Right forelimb (tissue), 1 donor: Measurements from ENCODE around the gene COPS3.
A peak's percentile ranks its signal among the peaks of the same experiment; 100 is the strongest.

Experiments
- DNase-seq: peaks from one replicate; pipeline ENCODE4 v3.0.0-alpha.2; 2018

Gene COPS3

DNA sequence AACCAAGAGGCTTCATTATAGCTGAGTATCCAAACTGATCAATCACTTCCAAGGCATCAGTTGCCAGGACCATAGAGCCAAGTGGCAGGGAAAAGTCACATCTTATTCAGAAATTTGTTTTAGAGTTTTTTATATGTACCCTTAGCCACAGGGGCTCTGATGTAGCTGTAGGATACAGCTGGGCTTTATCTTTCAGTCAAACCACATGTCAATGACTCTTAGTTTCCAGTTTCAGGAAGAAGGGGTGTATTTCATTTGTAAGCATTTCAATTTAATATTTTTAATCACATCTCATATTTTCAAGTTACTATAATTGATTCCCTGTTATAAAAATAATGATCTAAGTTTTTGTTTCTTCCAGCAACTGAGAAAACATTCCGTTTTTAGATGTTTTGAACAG, 41.2 kb downstream of the COPS3 start:
- DNase-seq: no peak

DNA sequence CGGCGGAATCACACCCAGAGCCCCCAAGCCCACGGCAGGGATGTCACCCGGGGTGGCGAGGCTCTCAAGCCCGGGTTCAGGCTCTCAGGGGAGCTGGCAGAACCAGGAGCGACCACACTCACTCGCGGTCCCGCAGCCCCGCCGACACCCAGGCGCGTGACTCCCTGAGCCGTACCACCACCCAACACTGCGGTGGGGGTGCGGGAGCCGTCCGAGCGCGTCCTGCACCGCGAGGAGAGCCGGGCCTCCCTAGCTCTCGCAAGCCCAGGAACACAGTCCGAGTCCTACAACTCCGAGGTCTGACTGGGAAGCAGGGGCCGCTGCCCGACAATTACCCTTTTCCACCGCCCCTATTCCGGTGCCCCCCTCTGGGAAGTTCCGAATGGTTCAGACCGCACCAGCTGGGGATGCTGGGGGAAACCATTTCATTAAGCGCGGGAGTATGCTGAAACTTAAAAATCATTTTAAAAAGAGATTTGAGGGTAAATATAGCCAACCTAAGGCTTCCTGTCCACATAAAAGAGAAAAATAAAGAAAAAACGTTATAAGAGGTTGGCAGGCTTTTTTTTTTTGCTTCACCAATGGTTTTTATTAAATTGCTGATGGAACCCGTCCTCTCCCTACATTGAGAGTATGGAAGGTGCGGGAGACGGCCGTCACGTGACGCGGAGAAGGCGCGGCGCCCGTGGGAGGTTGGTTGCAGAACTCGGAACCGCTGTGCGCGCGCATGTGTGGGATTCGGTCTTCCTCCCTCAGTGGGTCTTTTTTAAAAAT, 43.8 kb downstream of the COPS3 start, which contains the start of gene FLCN:
Gene FLCN (minus strand): TSS at position 143 of the 774 bp plus-strand sequence. CDS start 9,031 bp downstream, outside the sequence.
- DNase-seq: peak; percentile 93

DNA sequence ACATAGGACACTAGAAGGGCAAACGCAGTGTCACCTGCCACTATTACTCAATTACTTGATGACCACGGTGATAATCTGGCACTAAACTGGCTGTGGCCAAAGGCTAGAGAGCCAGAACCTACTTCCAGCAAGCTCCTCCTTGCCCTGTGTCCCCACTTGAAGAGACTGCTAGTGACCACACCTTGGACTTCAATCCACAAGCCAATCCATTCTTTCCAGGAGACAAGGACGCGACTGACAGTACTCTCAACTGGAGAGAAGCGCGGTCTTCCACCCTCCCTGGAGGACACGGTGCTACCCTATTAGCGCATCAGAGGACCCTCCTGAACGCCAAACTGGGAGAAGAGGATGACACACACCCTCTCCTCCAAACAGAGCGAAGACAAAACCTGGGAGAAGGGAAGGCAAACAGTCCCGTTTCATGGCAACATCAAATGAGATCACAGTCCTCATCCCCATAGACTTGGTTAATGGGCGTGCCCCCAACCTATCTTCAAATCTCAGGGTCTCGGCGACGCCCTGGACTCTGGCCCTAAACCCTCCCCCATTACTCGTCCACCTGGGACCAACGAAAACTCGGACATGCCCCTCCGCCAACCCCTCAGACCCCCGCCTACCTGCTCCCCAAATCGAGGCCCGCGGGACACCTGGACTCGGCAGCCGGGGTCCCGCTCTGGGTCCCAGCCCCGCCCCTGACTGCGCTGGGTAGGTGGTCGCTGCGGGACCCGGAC, 44.6 kb downstream of the COPS3 start:
- no peak for DNase-seq

DNA sequence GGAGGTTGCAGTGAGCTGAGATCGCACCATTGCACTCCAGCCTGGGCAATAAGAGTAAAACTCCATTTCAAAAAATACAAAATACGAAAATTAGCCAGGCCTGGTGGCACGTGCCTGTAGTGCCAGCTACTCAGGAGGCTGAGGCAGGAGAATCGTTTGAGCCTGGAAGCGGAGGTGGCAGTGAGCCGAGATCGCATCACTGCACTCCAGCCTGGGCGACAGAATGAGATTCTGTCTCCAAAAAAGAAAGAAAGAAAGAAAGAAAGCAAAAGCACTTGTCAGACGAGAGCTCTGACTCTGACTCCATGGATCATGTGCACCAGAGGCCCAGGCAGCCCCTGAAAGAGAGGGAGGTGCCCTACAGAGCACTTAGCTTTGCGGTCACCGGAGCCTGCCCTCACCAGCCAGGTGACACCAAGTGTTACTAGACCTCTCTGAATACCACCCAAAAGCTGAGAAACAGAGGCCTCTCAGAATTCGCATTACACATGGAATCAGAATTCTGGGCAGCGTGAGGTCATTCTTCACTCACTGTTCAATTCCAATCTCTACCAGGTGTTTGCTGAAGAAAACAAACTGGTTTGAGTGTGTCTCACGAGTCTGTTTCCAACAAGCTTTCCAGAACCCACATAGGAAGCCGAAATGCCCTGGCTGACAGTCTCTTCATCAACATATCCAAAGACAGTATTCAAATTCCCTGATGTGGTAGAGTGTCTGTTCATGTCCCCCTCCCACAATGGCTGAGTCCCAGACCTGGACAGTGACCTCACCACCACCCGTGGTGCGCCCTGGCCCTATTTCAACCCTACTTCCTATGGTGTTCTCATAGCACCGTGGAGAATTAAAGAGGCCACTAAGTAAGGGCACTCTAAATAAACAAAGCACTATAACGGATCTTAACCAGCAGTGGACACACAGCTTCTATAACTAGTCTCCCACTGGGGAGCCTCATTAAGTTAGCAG, 45.6 kb downstream of the COPS3 start:
- DNase-seq: no peak

DNA sequence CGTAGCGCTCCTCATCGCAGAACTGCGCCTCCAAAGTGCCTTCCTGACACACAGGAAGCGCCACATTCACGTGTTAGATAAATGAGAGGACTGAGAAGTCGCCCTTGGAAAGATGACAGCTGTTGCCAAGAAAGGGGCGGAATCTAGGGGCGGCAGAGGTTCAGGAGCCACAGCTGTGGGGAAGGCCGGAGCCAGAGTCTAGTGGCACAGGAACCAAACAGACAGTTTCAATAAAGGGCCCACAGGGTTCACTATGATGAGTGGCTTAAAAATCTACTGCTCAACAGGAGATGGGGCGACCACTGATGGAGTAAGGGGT, 48.8 kb downstream of the COPS3 start:
- DNase-seq: no peak

DNA sequence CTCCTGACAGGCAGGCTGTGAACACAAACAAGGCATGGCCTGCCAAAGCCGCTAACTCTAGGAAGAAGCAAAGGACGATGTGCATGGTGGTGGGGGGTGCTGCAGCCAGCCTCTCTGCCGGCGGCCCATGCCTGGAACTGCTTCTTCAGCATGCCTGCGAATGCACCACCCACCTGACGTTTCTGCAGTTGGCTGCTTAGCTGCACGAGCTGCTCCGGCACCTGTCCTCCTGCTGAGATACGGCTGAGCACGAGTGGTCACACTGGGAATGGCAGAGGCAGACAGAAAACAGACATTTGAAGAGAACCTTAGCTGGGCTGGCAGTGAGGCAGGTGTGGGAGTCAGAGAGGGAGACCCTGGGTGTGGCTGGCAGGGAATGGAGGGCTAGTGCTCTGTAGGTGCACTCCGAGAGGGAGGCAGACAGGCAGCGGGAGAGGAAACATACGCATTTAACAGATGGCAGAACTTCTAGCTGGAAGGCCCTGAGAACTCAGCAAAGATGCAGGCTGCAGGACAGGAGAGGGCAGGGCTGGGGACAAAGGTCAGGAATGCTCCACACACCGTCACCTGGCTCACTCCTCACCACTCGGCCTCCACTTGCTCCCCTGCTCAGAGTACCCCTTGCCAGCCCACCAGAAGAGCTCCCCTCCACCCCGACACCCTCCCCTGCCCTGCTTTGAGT, 49.3 kb downstream of the COPS3 start:
- DNase-seq: no peak

DNA sequence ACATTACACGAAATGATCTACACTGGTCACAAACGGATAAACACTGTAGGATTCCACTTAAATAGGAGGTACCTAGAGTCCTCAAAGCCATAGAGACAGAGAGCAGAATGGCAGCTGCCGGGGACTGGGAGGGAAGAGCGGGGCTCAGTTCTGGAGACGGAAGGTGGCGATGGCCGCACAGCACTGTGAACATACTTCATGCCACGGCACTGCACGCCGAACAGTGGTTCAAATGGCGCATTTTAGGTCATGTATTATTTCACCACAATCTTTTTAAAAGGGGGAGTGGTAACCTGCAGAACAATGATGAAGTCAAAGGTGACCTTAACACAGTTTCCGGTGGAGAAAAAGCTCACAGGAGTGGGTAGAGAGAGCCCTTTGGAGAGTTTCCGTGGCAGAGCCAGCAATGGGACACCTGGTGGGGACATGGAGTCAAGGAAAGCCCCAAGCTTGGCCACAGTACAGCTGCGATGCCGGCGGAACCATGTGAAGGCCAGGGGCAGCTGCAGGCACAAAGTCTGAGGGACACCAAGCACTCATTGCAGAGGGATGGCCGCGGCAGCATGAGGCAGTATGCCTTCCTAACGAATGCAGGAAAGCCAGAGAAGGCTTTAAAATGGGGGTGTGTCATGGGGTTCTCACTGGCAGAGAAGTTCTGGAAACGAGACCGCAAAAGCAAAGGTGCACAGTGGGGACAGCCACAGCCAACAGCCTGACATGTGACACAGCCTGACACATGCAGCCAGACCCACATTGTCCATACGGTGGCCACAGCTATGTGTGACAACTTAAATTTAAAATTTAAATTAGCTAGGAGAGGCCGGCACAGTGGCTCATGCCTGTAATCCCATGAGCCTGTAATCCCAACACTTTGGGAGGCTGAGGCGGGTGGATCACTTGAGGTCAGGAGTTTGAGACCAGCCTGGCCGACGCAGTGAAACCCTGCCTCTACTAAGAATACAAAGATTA, 51.3 kb downstream of the COPS3 start:
- no peak for DNase-seq

DNA sequence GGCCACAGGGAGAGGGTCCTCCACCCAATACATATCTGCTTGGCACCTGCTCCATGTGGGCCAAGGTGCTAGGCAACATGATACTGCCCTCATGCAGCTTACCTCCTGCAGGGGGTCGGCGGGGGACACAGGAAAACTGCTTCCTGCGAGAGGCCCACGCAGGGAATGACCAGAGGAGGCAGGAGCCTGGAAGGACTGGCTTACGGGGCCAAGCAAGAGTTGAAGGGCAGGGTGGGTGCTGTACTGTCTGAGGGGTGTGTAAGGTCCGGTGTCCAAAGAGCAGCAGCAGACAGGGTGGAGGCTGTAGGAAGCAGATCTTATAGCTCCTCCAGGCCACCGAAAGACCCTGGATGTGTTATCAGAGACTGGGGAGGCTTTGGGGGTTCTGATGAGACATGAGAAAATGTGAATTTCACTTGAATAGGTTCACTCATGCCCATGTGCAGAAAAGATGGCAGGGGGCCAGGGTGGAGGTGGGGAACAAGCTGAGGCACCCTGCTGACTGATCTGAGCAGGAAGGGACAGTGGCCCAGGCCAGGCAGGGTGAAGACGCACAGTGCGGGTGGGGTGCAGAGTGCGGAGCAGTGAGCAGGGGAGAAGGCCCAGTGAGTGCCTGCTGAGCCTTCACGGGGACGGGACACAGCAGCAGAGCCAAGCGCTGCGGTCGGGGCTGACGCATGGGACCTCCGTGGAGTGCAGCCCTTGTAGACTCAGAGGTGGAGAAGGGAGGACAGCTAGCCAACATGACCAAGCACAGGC, 52.3 kb downstream of the COPS3 start:
- no peak for DNase-seq

DNA sequence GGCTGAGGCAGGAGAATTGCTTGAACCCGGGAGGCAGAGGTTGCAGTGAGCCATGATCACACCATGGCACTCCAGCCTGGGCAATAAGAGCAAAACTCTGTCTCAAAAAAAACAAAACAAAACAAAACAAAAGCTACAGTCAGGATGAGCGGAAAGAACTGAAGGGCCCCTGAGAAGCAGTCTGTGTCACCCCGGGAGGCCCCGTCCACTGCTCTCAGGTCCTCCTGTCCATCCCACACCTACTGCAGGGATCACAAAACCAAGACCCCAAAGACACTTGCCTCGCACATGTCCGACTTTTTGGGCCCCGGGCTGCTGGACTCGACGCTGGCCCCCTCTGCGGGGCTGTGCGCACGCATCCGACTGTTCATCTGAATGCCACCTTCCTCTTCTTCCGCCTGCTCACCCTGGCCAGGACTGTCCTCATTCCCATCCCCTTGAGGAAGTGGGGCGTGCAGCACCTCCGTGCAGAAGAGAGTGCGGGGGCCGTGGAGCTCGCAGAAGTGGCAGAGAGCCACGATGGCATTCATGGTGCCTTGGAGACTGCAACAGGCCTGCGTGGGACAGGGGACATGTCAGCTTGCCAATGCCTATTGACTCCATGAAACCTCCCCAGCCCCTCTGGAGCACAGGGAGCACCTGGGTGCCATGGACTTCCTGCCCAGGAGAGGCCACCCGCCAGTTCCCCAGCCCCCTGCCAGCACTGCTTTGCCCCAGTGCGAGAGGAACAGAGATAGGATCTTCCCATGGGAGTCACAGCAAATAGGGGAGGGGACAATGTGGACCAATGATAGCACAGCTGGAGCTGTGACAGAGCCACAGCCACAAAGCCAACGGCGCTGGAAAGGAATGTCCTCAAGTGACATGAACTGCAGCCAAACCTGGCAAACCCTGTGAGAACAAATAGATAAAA, 53.2 kb downstream of the COPS3 start:
- DNase-seq: no peak

DNA sequence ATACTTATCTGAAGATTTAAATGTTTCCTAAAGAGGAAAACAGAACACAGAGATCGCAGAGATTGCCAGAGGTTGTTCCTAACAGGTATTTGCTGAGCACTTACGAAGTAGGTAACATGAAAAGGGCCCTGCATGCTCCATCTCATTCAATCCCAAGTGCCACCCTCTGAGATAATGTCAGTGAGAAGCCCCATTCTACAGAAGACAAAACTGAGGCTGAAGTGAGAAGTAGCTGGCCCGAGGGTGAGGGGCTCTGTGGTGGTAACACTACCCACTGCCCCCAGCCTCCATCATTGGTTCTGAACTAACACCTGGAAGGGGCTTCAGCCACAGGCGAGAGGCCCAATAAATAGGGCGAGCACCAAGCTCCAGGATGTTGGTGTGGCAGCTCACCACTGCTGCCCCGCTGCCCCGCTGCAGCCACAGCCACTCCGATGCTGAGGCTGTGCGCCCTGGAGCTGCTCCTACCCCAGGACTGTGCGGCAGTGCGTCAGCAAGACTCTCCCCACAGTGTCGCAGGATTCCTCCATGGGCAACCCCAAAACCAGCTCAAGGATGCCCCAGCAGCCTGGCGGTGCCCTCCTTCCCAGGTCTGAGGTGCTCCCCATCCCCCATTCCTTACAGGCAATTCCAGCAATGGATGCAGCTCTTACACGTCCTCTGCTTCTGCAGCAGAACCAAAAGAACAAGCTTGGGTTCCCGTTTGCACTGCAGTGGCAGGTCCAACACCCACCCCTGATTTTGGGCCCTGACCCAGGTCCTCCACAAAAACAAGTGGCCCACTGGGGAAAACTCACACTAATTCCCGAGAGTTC, 54.4 kb downstream of the COPS3 start:
- no peak for DNase-seq

DNA sequence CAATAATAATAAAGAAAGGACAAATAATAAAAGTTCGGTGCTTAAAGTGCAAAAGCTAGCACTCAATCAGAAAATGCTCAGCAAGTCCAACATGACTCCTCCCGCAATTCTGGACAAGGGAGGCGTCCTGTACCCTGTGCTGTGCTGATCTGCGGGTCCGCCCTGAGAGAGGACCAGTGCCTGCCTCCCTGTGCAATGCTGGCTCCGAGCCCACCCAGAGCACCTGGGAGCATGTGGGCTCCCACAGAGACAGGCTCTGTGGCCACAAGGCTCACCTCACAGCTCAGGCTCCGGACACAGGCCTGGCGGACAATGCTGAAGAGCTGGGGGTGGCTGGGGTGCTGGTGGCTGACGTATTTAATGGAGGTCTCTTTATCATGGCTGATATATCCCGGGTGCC, 55.1 kb downstream of the COPS3 start:
- no peak for DNase-seq

DNA sequence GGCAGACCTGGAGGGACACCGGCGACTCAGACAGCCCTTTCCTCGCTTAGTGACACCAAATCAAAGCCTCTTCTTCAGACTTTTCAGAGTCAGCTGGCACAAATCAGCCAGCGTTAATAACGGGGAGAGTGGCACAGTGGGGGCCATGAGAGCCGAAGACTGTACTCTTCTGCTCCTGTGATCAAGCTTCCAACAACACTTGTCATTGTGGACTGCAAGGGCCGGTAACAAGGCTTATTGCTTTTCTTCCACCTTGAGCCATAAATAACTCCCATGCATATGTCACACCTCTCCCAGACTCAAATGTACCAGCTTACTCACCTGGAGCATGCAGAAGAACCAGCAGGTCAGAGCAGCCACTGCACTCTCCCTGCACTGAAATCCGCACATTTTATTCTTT, 56.9 kb downstream of the COPS3 start:
- no peak for DNase-seq

DNA sequence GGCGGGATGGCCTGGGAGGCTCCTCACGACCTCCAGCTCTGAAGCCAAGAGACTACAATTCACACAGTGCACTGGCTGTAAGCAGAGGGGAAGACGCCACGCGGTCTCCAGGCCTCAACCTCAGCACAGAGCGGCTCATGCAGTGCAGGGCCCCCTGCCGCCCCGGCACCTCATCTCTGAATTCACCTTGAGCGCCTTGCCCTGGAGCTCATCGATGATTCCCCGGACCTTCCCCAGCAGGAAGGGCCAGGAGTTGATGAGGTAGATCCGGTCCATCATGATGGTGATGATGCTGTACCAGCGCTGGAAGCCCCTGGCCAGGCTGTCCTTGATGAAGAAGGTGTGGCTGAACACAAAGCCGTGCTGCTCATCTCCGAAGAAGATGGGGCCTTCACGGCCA, 57.3 kb downstream of the COPS3 start:
- no peak for DNase-seq

DNA sequence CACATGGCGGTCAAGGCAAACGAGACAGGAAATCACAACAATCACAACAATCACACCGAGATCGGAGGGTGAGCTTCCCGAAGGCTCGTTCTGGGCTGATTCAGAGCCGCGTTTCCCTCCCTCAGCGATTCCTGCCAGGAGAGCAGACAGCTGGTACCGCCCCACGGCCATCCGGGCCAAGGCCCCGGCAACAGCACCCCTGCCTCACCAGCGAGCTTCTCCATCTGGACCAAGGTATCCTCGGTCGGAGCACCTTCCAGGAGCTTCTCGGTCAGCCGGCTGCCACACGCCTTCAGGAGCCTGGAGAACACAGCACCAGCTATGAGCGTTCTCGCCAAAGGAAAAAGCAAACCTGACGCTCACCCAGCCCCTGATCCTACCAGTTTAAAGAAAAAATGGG, 59.7 kb downstream of the COPS3 start:
- DNase-seq: no peak

DNA sequence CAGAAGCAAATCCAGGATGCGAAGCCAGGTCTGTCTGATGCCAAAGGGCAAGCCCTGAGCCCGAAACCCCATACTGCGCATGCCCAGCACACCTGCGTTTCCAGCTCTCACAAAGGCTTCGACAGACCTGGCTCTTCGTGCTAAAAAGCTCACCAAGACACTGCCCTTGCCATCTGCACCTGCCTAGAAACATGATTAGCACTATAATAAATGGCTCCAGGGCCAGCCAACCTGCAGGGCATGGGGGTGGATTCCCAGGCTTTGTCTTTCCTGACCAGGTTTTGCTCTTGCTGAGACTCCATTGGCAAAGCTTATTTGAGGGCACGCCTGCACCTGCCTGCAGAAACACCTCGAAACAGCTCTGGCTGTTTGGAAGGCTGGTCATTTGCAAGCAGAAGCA, 60.5 kb downstream of the COPS3 start:
- DNase-seq: no peak

DNA sequence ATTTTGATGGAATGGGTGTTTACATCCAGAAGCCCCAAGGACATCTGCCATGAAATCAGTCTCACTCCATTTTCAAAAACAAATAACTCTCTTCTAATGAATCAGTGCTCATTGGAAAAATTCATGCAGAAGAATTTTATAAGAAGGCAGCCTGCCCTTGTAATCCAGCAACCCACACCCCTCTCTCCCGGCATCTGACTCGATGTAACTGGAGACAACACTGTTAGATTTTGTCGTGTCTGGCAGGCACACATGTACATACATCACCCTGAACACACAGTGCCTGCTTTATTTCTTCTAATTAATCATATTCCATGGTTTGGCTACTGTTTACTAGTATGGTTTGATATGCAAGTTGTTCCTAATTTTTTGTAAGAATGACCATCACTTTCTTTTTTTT, 63.1 kb downstream of the COPS3 start:
- no peak for DNase-seq

DNA sequence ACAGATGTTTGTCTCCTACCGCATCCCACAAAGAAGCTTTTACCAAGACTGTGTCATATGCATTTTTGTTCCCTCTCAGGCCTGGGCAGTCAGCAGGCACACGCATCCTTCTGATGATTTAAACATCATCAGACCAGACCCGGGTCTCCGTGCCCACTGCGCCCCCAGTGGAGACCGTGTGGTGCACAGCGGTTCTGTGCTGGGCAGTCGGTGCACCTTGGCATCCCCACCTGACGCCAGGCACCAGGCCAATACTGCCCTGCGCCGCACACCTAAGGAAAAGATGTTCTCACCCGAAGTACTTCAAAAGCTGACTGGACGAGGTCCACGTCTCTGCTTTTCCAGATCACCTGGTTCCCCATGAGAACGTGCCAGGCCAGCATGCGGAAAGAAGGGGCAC, 64.3 kb downstream of the COPS3 start:
- no peak for DNase-seq

DNA sequence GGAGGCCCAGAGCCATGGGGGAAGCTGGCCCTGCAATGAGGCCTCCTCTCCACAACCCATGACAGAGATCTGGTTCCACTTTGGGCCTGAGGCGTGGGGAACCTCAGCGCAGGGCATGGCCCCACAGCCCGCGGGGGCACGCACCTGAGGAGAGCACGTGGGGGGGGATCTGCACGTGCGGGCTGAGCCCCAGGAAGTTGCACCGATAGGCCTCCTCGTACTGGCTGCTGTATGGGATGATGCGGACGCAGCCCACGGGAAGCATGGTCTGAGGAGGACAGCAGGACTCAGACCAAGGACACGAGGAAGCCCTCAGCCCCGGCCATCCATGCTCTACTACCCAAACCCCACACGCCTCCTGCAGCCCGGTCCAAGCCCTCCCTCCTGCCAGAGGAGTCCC, 64.8 kb downstream of the COPS3 start:
- no peak for DNase-seq

DNA sequence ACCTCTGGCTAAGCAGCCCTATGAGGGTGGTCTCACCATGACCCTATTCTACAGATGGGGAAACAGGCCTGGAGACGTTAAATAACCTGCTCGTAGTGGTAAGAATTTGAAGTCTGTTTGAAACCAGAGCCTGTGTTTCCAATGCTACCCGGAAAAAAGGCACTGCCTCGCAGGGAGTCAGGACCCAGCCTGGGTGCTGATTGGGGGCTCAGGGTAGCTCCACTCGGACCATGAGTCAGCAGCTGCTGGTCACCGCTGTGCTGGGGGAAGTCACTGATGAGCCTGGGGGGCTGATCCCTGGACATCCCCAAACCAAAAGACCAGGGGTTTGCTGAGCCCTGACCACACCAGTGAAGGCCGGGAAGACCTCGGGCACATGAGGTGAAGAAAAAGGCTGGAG, 65.5 kb downstream of the COPS3 start:
- no peak for DNase-seq
